ENCODE results near the gene VWA3B.

- TF ChIP-seq CTCF (optimal IDR thresholded peaks at IDR 0.05 in 1 of 3, IDR thresholded peaks at IDR 0.05 in 1 of 3, conservative IDR thresholded peaks at IDR 0.05 in 1 of 3; ENCODE audit: extremely low read depth in 1 of 3, insufficient read depth in 2 of 3, low read length in 3 of 3) (no peak), EZH2 (IDR thresholded peaks at IDR 0.05; ENCODE audit: low read length) (no peak)
Observed at GRCh38 chr2:98060277-98060676, 26.7 kb upstream of the VWA3B start.

Data from keratinocyte (primary cell).